DND-41 (cell line): Measurements from ENCODE around the gene DNMT1.

ENCODE experiments used
- ATAC-seq: fragments of 200-7000 bp; cut with Tn5 transposase; 3 replicates; pipeline ENCODE4 v1.9.1; 2021; ENCODE audit warnings: low read depth; ENCODE audit not compliant: insufficient read depth
- DNase-seq: peaks from one replicate; pipeline ENCODE4 v3.0.0-alpha.2; 2020
- H2AFZ ChIP-seq: 2 replicates; pipeline ENCODE4 v1.6.0; 2012; ENCODE audit warnings: low read depth, low read length
- H3K27ac ChIP-seq: 2 replicates; pipeline ENCODE4 v1.5.1; 2012; ENCODE audit warnings: low read length, inconsistent platforms
- H3K27me3 ChIP-seq: fragments of 200-600 bp; sonication (generic); 2 replicates; pipeline ENCODE4 v1.6.0; 2012; ENCODE audit warnings: low read length, mild to moderate bottlenecking, inconsistent platforms; ENCODE audit not compliant: insufficient read depth, poor library complexity
- H3K36me3 ChIP-seq: 2 replicates; pipeline ENCODE4 v1.5.1; 2012; ENCODE audit warnings: low read length, inconsistent platforms; ENCODE audit not compliant: insufficient read depth
- H3K4me1 ChIP-seq: 2 replicates; pipeline ENCODE4 v1.5.1; 2012; ENCODE audit warnings: mild to moderate bottlenecking, low read length; ENCODE audit not compliant: insufficient read depth
- H3K4me2 ChIP-seq: 2 replicates; pipeline ENCODE4 v1.6.0; 2012; ENCODE audit warnings: mild to moderate bottlenecking, moderate library complexity, low read length, inconsistent platforms; ENCODE audit not compliant: insufficient read depth
- H3K4me3 ChIP-seq, 2 experiments: fragments of 200-600 bp in 1 of 2; shearing (Covaris generic) in 1 of 2; 2 replicates each; pipeline ENCODE4 v1.5.1; 2012 to 2016; ENCODE audit warnings: inconsistent platforms in 2 of 2, low read length in 2 of 2, mild to moderate bottlenecking in 2 of 2, low read depth in 1 of 2, moderate library complexity in 1 of 2
- H3K79me2 ChIP-seq: 2 replicates; pipeline ENCODE4 v1.6.0; 2012; ENCODE audit warnings: low read length, inconsistent platforms; ENCODE audit not compliant: insufficient read depth
- H3K9ac ChIP-seq: 2 replicates; pipeline ENCODE4 v1.6.0; 2012; ENCODE audit warnings: low read depth, mild to moderate bottlenecking, inconsistent platforms, low read length, moderate library complexity
- H3K9me3 ChIP-seq: 2 replicates; pipeline ENCODE4 v1.5.1; 2012; ENCODE audit warnings: low read length, moderate library complexity, mild to moderate bottlenecking, inconsistent platforms; ENCODE audit not compliant: insufficient read depth, severe bottlenecking
- H4K20me1 ChIP-seq: 2 replicates; pipeline ENCODE4 v1.6.0; 2012; ENCODE audit warnings: low read length; ENCODE audit not compliant: insufficient read depth
- CTCF ChIP-seq: IDR thresholded peaks from 2 replicates; pipeline ENCODE4 v1.5.1; 2012; ENCODE audit warnings: borderline replicate concordance, low read length, moderate library complexity, mild to moderate bottlenecking; ENCODE audit not compliant: poor library complexity, severe bottlenecking; ENCODE audit errors: extremely low read depth
- EZH2 ChIP-seq: IDR thresholded peaks from 3 replicates; pipeline ENCODE4 v1.6.1; 2012; ENCODE audit warnings: borderline replicate concordance, low read depth, mild to moderate bottlenecking, moderate library complexity, low read length, inconsistent platforms; ENCODE audit not compliant: severe bottlenecking

DNMT1 gene

DNA sequence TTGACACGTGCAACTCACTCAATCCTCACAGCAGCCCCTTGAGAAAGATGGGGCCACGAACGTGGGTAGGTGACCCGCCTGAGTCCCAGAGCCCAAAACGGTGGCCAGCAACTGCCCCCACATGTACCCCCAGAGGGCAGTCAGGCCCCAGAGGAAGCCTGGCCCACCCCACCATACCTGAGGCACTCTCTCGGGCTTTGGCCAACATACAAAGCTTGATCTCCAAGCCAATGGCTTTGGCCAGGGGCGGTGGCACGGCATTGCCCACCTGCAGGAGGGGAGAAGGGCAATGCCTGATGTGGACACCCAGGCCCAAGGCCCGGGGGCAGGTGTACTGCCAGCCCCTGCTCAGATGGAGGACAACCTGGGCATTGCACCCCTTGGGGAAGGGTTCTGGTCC lies 60.7 kb downstream of the DNMT1 start:
- H3K4me2 ChIP-seq = no peak overlapping the region
- H3K79me2 ChIP-seq = 0 out of 2 replicates have a peak, but pooled peaks cover 3% of the 10 kb centered on the region
- no peaks in the 10 kb centered on the region for H3K4me1 ChIP-seq
- peaks cover 48% of the 10 kb centered on the region for H4K20me1 ChIP-seq
- H3K27me3 ChIP-seq = no peaks in the 10 kb centered on the region
- no peak for TF ChIP-seq CTCF
- peaks cover 99% of the 10 kb centered on the region for H3K36me3 ChIP-seq
- H2AFZ ChIP-seq = no peak overlapping the region
- no peak overlapping the region for H3K27ac ChIP-seq
- H3K4me3 ChIP-seq = no peak overlapping the region
- H3K9me3 ChIP-seq = no peaks in the 10 kb centered on the region
- ATAC-seq (no peak), DNase-seq (no peak)
- H3K9ac ChIP-seq = no peak overlapping the region

DNA sequence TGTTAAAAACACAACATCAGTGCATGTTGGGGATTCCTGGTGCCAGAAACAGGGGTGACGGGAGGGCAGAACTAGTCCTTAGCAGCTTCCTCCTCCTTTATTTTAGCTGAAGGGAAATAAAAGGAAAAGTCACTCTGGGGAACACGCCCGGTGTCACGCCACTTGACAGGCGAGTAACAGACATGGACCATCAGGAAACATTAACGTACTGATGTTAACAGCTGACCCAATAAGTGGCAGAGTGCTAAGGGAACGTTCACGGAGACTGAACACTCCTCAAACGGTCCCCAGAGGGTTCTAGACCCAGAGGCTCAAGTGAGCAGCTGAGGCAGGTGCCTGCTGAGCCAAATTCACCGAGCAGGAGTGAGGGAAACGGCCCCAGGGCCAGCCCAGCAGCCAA lies 61.2 kb downstream of the DNMT1 start:
- Histone ChIP-seq H3K27ac (no peak overlapping the region), H3K9me3 (no peaks in the 10 kb centered on the region), H4K20me1 (peaks cover 44% of the 10 kb centered on the region), H3K79me2 (0 out of 2 replicates have a peak, but pooled peaks cover 3% of the 10 kb centered on the region), H3K27me3 (no peaks in the 10 kb centered on the region), H3K9ac (no peak overlapping the region), H3K4me1 (no peaks in the 10 kb centered on the region), H3K4me3 (no peak overlapping the region), H3K4me2 (no peak overlapping the region), H2AFZ (no peak overlapping the region), H3K36me3 (peaks cover 99% of the 10 kb centered on the region)
- TF ChIP-seq EZH2 = no peak
- TF ChIP-seq CTCF = no peak
- ATAC-seq = no peak
- DNase-seq = no peak

GRCh38 chr19:10132905-10133304 lies 61.8 kb downstream of the DNMT1 start:
- TF ChIP-seq CTCF (no peak), EZH2 (no peak)
- Histone ChIP-seq H3K27me3 (no peaks in the 10 kb centered on the region), H4K20me1 (peaks cover 37% of the 10 kb centered on the region), H2AFZ (no peak overlapping the region), H3K79me2 (0 out of 2 replicates have a peak, but pooled peaks cover 3% of the 10 kb centered on the region), H3K9me3 (no peaks in the 10 kb centered on the region), H3K4me2 (no peak overlapping the region), H3K9ac (no peak overlapping the region), H3K4me1 (no peaks in the 10 kb centered on the region), H3K4me3 (no peak overlapping the region), H3K36me3 (peaks cover 97% of the 10 kb centered on the region), H3K27ac (no peak overlapping the region)
- no peak for ATAC-seq
- no peak for DNase-seq

- Histone ChIP-seq H3K9ac (no peak overlapping the region), H3K4me2 (no peak overlapping the region), H2AFZ (no peak overlapping the region), H3K27ac (no peak overlapping the region), H3K9me3 (no peaks in the 10 kb centered on the region), H3K27me3 (no peaks in the 10 kb centered on the region), H3K79me2 (no peaks in the 10 kb centered on the region), H3K36me3 (peaks cover 53% of the 10 kb centered on the region), H3K4me1 (no peaks in the 10 kb centered on the region), H4K20me1 (peaks cover 8% of the 10 kb centered on the region; the same call in 1 of the 2 replicates), H3K4me3 (no peak overlapping the region)
- no peak for DNase-seq
- no peak for ATAC-seq
- TF ChIP-seq EZH2 (no peak), CTCF (no peak)
Observed at GRCh38 chr19:10126213-10126639, 68.5 kb downstream of the DNMT1 start.
